PC-3 (cell line): ENCODE data around the gene ZKSCAN4.

Experiments
- EZH2 ChIP-seq: fragments of 300-600 bp; sonication (generic); IDR thresholded peaks from one replicate; pipeline ENCODE4 v1.6.1; 2017; ENCODE audit warnings: antibody characterized with exemption, mild to moderate bottlenecking, low read length; ENCODE audit not compliant: unreplicated experiment
- EZH2phosphoT487 ChIP-seq: fragments of 300-600 bp; sonication (generic); IDR thresholded peaks from 2 replicates; pipeline ENCODE4 v1.6.1; 2018; ENCODE audit warnings: mild to moderate bottlenecking, antibody characterized with exemption, low read length, borderline replicate concordance

GRCh38 chr6:28245206-28245941 lies 6.7 kb downstream of the ZKSCAN4 start:
- TF ChIP-seq EZH2phosphoT487 = no peak
- no peak for TF ChIP-seq EZH2
